ENCODE measurements around the gene KRAS. TPM values are rescaled to one million over a fixed set of nuclear protein-coding genes. Genes with fewer than 3 reads are reported as not detected.

Gene KRAS
- polyA plus RNA-seq, 1 donor (not counting 4 experiments of a cell fraction or from before 2014, with no cell fraction given) = 26.1 TPM

DNA sequence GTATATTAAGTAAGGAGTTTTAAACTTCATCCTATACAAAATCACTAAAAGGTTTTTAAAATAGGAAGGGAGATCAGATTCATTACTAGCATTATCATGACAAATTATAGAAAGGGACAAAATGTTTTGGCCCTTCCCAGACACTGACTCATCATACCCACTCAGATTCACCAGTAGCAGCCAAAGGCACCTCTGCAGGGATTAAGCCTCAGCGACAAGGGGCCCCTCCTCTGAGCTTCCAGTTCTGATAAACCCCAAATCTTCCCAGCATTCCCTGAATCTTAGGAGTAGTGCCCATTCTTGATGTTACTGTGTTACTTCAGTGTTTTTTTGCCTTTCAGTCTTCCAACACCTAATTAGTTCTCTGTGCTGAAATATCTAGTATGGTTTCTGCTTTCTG lies 14.5 kb downstream of the KRAS start:
- FAIRE-seq (peak; percentile 39), DNase-seq (ENCODE audit: low read depth, low spot score) (no peak)
- H3K4me3 ChIP-seq (ENCODE audit: control insufficient read depth in 2 of 3, extremely low read depth in 1 of 3, insufficient read depth in 2 of 3, low read depth in 1 of 3, low read length in 3 of 3) = no peak overlapping the region
- no peaks in the 10 kb centered on the region for H4K20me1 ChIP-seq (ENCODE audit: control insufficient read depth, extremely low read depth, insufficient read depth, low read length)
- H3K9ac ChIP-seq (ENCODE audit: control insufficient read depth, extremely low read depth, insufficient read depth, low read length) = no peak overlapping the region
- H3K79me2 ChIP-seq (ENCODE audit: control insufficient read depth, insufficient read depth, low read length) = peaks cover 59% of the 10 kb centered on the region
- TF ChIP-seq EZH2 (IDR thresholded peaks at IDR 0.05; ENCODE audit: low read length) = no peak
- TF ChIP-seq, protein P1, sequence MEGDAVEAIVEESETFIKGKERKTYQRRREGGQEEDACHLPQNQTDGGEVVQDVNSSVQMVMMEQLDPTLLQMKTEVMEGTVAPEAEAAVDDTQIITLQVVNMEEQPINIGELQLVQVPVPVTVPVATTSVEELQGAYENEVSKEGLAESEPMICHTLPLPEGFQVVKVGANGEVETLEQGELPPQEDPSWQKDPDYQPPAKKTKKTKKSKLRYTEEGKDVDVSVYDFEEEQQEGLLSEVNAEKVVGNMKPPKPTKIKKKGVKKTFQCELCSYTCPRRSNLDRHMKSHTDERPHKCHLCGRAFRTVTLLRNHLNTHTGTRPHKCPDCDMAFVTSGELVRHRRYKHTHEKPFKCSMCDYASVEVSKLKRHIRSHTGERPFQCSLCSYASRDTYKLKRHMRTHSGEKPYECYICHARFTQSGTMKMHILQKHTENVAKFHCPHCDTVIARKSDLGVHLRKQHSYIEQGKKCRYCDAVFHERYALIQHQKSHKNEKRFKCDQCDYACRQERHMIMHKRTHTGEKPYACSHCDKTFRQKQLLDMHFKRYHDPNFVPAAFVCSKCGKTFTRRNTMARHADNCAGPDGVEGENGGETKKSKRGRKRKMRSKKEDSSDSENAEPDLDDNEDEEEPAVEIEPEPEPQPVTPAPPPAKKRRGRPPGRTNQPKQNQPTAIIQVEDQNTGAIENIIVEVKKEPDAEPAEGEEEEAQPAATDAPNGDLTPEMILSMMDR (optimal IDR thresholded peaks at IDR 0.05 in 1 of 3, IDR thresholded peaks at IDR 0.05 in 1 of 3, conservative IDR thresholded peaks at IDR 0.05 in 1 of 3; ENCODE audit: extremely low read depth in 1 of 3, insufficient read depth in 2 of 3, low read length in 3 of 3) = no peak
- no peaks in the 10 kb centered on the region for H3K9me3 ChIP-seq (ENCODE audit: control insufficient read depth, low read depth, low read length)
- H3K27me3 ChIP-seq (ENCODE audit: control insufficient read depth, extremely low read depth, insufficient read depth, low read length) = no peaks in the 10 kb centered on the region
- no peak overlapping the region for H3K4me2 ChIP-seq (ENCODE audit: control insufficient read depth, extremely low read depth, insufficient read depth, low read depth, low read length)
- peaks cover 7% of the 10 kb centered on the region for H3K4me1 ChIP-seq (ENCODE audit: control insufficient read depth, extremely low read depth, insufficient read depth, low read length)
- dilution Hi-C loops (cut with MboI; ENCODE audit: extremely low pct_ligation_motif_present, low sequenced_read_pairs) = no loop called here
- no peak overlapping the region for H3K27ac ChIP-seq (ENCODE audit: control insufficient read depth, insufficient read depth, low read length)
- no peak overlapping the region for H2AFZ ChIP-seq (ENCODE audit: control insufficient read depth, low read length)
- H3K36me3 ChIP-seq (ENCODE audit: control insufficient read depth in 2 of 2, extremely low read depth in 1 of 2, insufficient read depth in 2 of 2, low read length in 2 of 2) = peaks cover 2 to 4% of the 10 kb centered on the region in 2 experiments
- peaks cover 2% of the 10 kb centered on the region for H3K9me1 ChIP-seq (ENCODE audit: control insufficient read depth, extremely low read depth, insufficient read depth, low read length)

DNA sequence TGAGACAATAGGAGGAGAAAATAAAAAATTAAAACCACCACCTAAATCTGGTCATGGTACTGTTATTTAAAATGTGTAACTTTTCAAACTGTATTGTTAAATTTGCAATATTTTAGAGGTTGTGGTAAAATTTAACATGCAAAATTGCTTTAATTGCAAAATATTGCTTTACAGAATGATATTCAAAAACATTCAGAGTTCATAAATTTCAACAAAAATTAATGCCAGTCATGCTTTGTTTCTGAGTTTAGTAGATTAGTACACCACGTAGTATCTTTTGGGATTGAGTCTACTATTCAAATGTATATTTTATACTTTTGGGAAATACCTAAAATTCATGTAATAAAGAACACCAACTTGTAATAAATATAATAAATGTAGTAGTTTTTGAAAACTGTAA lies 37.4 kb downstream of the KRAS start:
- Histone ChIP-seq H4K20me1 (ENCODE audit: control insufficient read depth, extremely low read depth, insufficient read depth, low read length) (no peaks in the 10 kb centered on the region), H3K4me1 (ENCODE audit: control insufficient read depth, extremely low read depth, insufficient read depth, low read length) (no peaks in the 10 kb centered on the region), H3K9me1 (ENCODE audit: control insufficient read depth, extremely low read depth, insufficient read depth, low read length) (no peaks in the 10 kb centered on the region), H3K4me3 (ENCODE audit: control insufficient read depth in 2 of 3, extremely low read depth in 1 of 3, insufficient read depth in 2 of 3, low read depth in 1 of 3, low read length in 3 of 3) (no peak overlapping the region), H3K9me3 (ENCODE audit: control insufficient read depth, low read depth, low read length) (no peaks in the 10 kb centered on the region), H3K27me3 (ENCODE audit: control insufficient read depth, extremely low read depth, insufficient read depth, low read length) (no peaks in the 10 kb centered on the region), H3K36me3 (ENCODE audit: control insufficient read depth in 2 of 2, extremely low read depth in 1 of 2, insufficient read depth in 2 of 2, low read length in 2 of 2) (peaks cover 0 to 3% of the 10 kb centered on the region in 2 experiments), H3K79me2 (ENCODE audit: control insufficient read depth, insufficient read depth, low read length) (no peaks in the 10 kb centered on the region), H2AFZ (ENCODE audit: control insufficient read depth, low read length) (no peak overlapping the region), H3K27ac (ENCODE audit: control insufficient read depth, insufficient read depth, low read length) (no peak overlapping the region), H3K4me2 (ENCODE audit: control insufficient read depth, extremely low read depth, insufficient read depth, low read depth, low read length) (no peak overlapping the region), H3K9ac (ENCODE audit: control insufficient read depth, extremely low read depth, insufficient read depth, low read length) (no peak overlapping the region)
- no peak for FAIRE-seq
- no peak for TF ChIP-seq EZH2 (IDR thresholded peaks at IDR 0.05; ENCODE audit: low read length)
- TF ChIP-seq, protein P1 (optimal IDR thresholded peaks at IDR 0.05 in 1 of 3, IDR thresholded peaks at IDR 0.05 in 1 of 3, conservative IDR thresholded peaks at IDR 0.05 in 1 of 3; ENCODE audit: extremely low read depth in 1 of 3, insufficient read depth in 2 of 3, low read length in 3 of 3) = no peak
- dilution Hi-C loops (cut with MboI; ENCODE audit: extremely low pct_ligation_motif_present, low sequenced_read_pairs) = no loop called here
- DNase-seq (ENCODE audit: low read depth, low spot score) = no peak
